ENCODE data around the gene ALG8. TPM values are rescaled to one million over a fixed set of nuclear protein-coding genes. Genes with fewer than 3 reads are reported as not detected.

ALG8 gene
- total and polyA plus RNA-seq, 2 of the 8 experiments (the other 6 are each of a cell fraction or from before 2014, with no cell fraction given), result 66.7 to 84.3 TPM

DNA sequence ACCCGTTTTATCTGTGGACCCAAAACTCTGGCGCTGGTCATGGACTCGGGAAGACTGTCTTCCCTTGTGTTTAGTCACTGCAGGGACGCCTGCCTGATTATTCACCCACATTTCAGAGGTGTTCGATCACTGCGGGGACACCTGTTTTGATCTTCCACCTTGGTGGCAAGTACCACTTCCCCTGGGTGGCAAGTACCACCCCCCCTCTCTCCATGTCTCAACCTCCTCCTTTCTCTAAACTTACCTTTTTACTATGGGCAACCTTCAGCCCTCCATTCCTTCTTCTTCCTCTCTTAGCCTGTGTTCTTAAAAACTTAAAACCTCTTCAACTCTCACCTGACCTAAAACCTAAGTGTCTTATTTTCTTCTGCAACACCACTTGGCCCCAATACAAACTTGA is 57.8 kb downstream of the ALG8 start (continued):
- TF ChIP-seq YY1 (IDR thresholded peaks at IDR 0.05; ENCODE audit: low read depth, low read length) (no peak), RFX5 (IDR thresholded peaks at IDR 0.05; ENCODE audit: borderline replicate concordance, low read depth, low read length) (no peak), GTF2F1 (IDR thresholded peaks at IDR 0.05; ENCODE audit: borderline replicate concordance, low read depth, low read length) (no peak)
